Mesenchymal stem cell (in vitro differentiated cells and primary cell): ENCODE results near the gene FMNL3.
"Not testable (repeated sequence)": the region's sequence is repeated elsewhere in the genome, so short reads cannot be mapped to it uniquely, and the experiment has no call there.

Experiments
- DNase-seq: peaks from one replicate; pipeline ENCODE4 v3.0.0-alpha.2; 2013
- H2AFZ ChIP-seq: one replicate; pipeline ENCODE4 v1.6.1; 2013; ENCODE audit warnings: low read depth, mild to moderate bottlenecking, control low read depth, inconsistent platforms, low read length, moderate library complexity
- H2AK5ac ChIP-seq: 2 replicates; pipeline ENCODE4 v1.6.1; 2013; ENCODE audit warnings: low read length, moderate library complexity, mild to moderate bottlenecking, inconsistent platforms; ENCODE audit not compliant: severe bottlenecking
- H2BK120ac ChIP-seq: one replicate; pipeline ENCODE4 v1.6.1; 2013; ENCODE audit warnings: low read depth, mild to moderate bottlenecking, inconsistent platforms, low read length, moderate library complexity
- H2BK12ac ChIP-seq, 2 experiments: one replicate each; pipeline ENCODE4 v1.6.1; 2013; ENCODE audit warnings: inconsistent platforms in 2 of 2, low read length in 2 of 2, mild to moderate bottlenecking in 2 of 2, moderate library complexity in 2 of 2, control low read depth in 1 of 2
- H2BK15ac ChIP-seq: one replicate; pipeline ENCODE4 v1.6.1; 2013; ENCODE audit warnings: mild to moderate bottlenecking, low read depth, inconsistent platforms; ENCODE audit not compliant: poor library complexity, severe bottlenecking
- H2BK5ac ChIP-seq: 2 replicates; pipeline ENCODE4 v1.6.1; 2013; ENCODE audit warnings: low read depth, mild to moderate bottlenecking, low read length, control low read depth, inconsistent platforms; ENCODE audit not compliant: poor library complexity, severe bottlenecking
- H3K14ac ChIP-seq, 2 experiments: one replicate each; pipeline ENCODE4 v1.6.1; 2013; ENCODE audit warnings: inconsistent platforms in 2 of 2, low read length in 2 of 2, control low read depth in 1 of 2, mild to moderate bottlenecking in 1 of 2, moderate library complexity in 1 of 2
- H3K18ac ChIP-seq, 2 experiments: one replicate each; pipeline ENCODE4 v1.6.1; 2013; ENCODE audit warnings: inconsistent platforms in 2 of 2, low read length in 2 of 2, control low read depth in 1 of 2, low read depth in 1 of 2, mild to moderate bottlenecking in 1 of 2
- H3K23ac ChIP-seq, 2 experiments: one replicate each; pipeline ENCODE4 v1.6.1; 2013; ENCODE audit warnings: inconsistent platforms in 2 of 2, low read length in 2 of 2, mild to moderate bottlenecking in 2 of 2, moderate library complexity in 2 of 2, control low read depth in 1 of 2
- H3K27ac ChIP-seq: 2 replicates; pipeline ENCODE4 v1.5.1; 2013; ENCODE audit warnings: mild to moderate bottlenecking, moderate library complexity, low read length, control low read depth, inconsistent platforms; ENCODE audit not compliant: poor library complexity, severe bottlenecking
- H3K27me3 ChIP-seq, 2 experiments: 2 replicates each; pipeline versions ENCODE4 v1.6.1 to v1.7.0; 2013; ENCODE audit warnings: low read length in 2 of 2, mild to moderate bottlenecking in 2 of 2, moderate library complexity in 2 of 2, control low read depth in 1 of 2, inconsistent platforms in 1 of 2; ENCODE audit not compliant: control insufficient read depth in 1 of 2, insufficient read depth in 1 of 2
- H3K36me3 ChIP-seq, 2 experiments: 2 replicates each; pipeline versions ENCODE4 v1.6.1 to v1.7.0; 2013; ENCODE audit warnings: low read length in 2 of 2, control low read depth in 1 of 2, inconsistent platforms in 1 of 2, low read depth in 1 of 2, mild to moderate bottlenecking in 1 of 2; ENCODE audit not compliant: insufficient read depth in 2 of 2, control insufficient read depth in 1 of 2
- H3K4ac ChIP-seq, 2 experiments: one replicate each; pipeline ENCODE4 v1.6.1; 2013; ENCODE audit warnings: inconsistent platforms in 2 of 2, low read length in 2 of 2, mild to moderate bottlenecking in 2 of 2, moderate library complexity in 2 of 2, control low read depth in 1 of 2, low read depth in 1 of 2
- H3K4me1 ChIP-seq: 2 replicates; pipeline ENCODE4 v1.6.1; 2013; ENCODE audit warnings: low read depth, low read length, control low read depth; ENCODE audit not compliant: control insufficient read depth, insufficient read depth
- H3K4me2 ChIP-seq: 2 replicates; pipeline ENCODE4 v1.6.1; 2013; ENCODE audit warnings: low read length, mild to moderate bottlenecking, inconsistent platforms; ENCODE audit not compliant: poor library complexity, severe bottlenecking
- H3K4me3 ChIP-seq, 2 experiments: 2 replicates each; pipeline versions ENCODE4 v1.5.1 to v1.7.0; 2013; ENCODE audit warnings: low read length in 2 of 2, mild to moderate bottlenecking in 2 of 2, control low read depth in 1 of 2, low read depth in 1 of 2; ENCODE audit not compliant: insufficient read depth in 1 of 2
- H3K79me1 ChIP-seq: replicated peaks from 2 replicates; pipeline ENCODE4 v1.6.1; 2013; ENCODE audit warnings: mild to moderate bottlenecking, control low read depth, low read length, inconsistent platforms; ENCODE audit not compliant: poor library complexity, severe bottlenecking
- H3K9ac ChIP-seq: 2 replicates; pipeline ENCODE4 v1.7.0; 2013; ENCODE audit warnings: mild to moderate bottlenecking, low read length, moderate library complexity
- H3K9me3 ChIP-seq: 2 replicates; pipeline ENCODE4 v1.7.0; 2013; ENCODE audit warnings: mild to moderate bottlenecking, low read length; ENCODE audit not compliant: control insufficient read depth
- H4K8ac ChIP-seq: one replicate; pipeline ENCODE4 v1.6.1; 2013; ENCODE audit warnings: inconsistent platforms, mild to moderate bottlenecking, low read length, moderate library complexity
- H4K91ac ChIP-seq: one replicate; pipeline ENCODE4 v1.6.1; 2013; ENCODE audit warnings: mild to moderate bottlenecking, low read length, inconsistent platforms
- WGBS: methylation state at CpG from one replicate; pipeline ENCODE4 v1.1.7; 2013; ENCODE audit warnings: mixed read lengths; 5-methylcytosine and 5-hydroxymethylcytosine counted together

The FMNL3 gene

DNA sequence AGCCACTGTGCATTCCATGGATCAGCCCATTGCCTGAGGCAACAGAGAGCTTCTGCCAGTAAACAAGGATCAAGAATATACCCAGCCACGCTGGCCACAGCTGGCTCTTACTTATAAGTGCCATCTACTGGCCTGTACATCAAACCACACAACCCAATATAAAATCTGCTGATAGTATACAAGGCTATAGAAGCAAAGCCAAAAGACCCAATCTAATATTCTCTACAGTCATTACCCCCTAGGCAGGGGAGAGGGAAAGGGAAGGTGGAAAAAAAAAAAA lies 97.4 kb downstream of the FMNL3 start:
- Histone ChIP-seq H3K27me3 (no peaks in the 10 kb centered on the region), H2BK120ac (no peak overlapping the region), H3K9me3 (no peaks in the 10 kb centered on the region), H2BK15ac (no peak overlapping the region), H3K4me2 (no peak overlapping the region), H2BK12ac (no peak overlapping the region), H4K8ac (no peak overlapping the region), H3K18ac (no peak overlapping the region), H3K4me1 (no peaks in the 10 kb centered on the region), H3K23ac (no peak overlapping the region), H2BK5ac (no peak overlapping the region), H3K79me1 (no peaks in the 10 kb centered on the region), H3K27ac (no peak overlapping the region), H3K36me3 (no peaks in the 10 kb centered on the region), H2AFZ (no peak overlapping the region), H3K14ac (no peak overlapping the region), H3K4me3 (no peak overlapping the region), H3K4ac (no peak overlapping the region), H2AK5ac (no peak overlapping the region), H3K9ac (no peak overlapping the region), H4K91ac (no peak overlapping the region)
- peak; percentile 42 for DNase-seq
- WGBS: 50% methylated on average over 1 of the region's 1 CpG

DNA sequence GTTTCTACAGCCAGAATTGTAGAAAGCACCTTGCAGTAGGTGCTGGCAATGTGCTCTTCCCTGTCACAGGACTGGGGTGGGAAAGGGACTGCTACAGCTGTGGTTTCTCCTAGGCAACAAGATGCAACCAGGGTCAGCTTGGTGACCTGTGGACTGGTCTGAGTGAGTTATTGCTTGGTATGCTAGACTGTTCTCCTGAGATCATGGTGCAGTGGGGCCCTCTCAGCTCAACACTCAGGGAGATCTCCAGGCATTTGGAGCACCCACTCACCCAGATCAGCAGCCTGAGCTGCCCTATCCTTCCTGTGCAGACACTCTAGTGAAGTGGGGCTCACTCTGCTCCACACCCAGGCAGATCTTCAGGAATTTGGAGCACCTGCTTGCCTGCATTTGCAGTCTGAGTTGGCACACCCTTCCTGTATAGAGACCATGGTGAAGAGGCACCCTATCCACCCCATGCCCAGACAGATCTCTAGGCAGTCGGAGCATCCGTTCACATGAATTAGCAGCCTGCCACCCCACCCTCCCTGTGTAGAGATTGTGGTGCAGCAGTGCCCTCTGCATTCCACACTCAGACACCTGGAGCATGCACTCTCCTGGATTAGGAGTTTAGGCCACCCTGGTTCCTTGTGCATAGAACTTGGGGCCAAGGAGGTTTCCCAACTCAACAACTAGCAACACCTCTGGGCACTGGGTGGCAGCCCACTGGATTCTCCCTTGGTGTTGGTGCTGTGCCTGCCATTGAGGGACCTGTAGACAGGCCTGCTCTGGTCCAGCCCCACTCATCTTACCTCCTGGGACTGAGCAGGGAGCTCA lies 97.9 kb downstream of the FMNL3 start:
- no peak overlapping the region for H3K23ac ChIP-seq
- no peaks in the 10 kb centered on the region for H3K36me3 ChIP-seq
- H2AK5ac ChIP-seq: no peak overlapping the region
- H3K4me1 ChIP-seq: no peaks in the 10 kb centered on the region
- H3K27ac ChIP-seq: no peak overlapping the region
- no peaks in the 10 kb centered on the region for H3K9me3 ChIP-seq
- DNase-seq: peak; percentile 15
- no peak overlapping the region for H3K4me2 ChIP-seq
- whole genome bisulfite sequencing: 98% methylated on average over 2 of the region's 2 CpGs
- H3K27me3 ChIP-seq: no peaks in the 10 kb centered on the region
- no peak overlapping the region for H3K9ac ChIP-seq
- H4K91ac ChIP-seq: no peak overlapping the region
- H2BK5ac ChIP-seq: no peak overlapping the region
- no peaks in the 10 kb centered on the region for H3K79me1 ChIP-seq
- no peak overlapping the region for H3K4me3 ChIP-seq
- H3K18ac ChIP-seq: no peak overlapping the region
- peak overlapping the region in 1 of 2 experiments; percentile 21 for H3K14ac ChIP-seq
- H2BK120ac ChIP-seq: no peak overlapping the region
- H4K8ac ChIP-seq: no peak overlapping the region
- no peak overlapping the region for H2BK15ac ChIP-seq
- no peak overlapping the region for H2AFZ ChIP-seq
- no peak overlapping the region for H3K4ac ChIP-seq
- H2BK12ac ChIP-seq: no peak overlapping the region

DNA sequence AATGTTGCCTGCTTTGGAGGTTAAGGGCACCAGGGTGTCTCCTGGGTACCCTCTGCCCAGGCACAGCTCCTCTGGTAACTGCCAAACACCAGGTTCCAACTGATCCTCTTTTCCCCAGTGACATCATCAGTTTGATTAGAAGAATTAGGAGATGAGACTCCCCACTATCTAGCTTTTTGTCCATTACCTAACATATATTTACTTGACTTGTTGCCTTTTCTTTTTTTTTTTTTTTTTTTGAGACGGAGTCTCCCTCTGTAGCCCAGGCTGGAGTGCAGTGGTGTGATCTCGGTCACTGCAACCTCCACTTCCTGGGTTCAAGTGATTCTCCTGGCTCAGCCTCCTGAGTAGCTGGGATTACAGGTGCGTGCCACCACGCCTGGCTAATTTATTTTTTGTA lies 101.7 kb downstream of the FMNL3 start, which contains the start of gene FAM186B:
FAM186B (minus strand) TSS at position 101 of the 400 bp plus-strand sequence. CDS start 162 bp downstream, outside the sequence.
- H3K27me3 ChIP-seq, H3K9ac ChIP-seq, H4K91ac ChIP-seq, H2AK5ac ChIP-seq, H3K36me3 ChIP-seq, DNase-seq, H3K27ac ChIP-seq, H3K79me1 ChIP-seq, H2AFZ ChIP-seq, H3K4me1 ChIP-seq, H3K23ac ChIP-seq, H3K18ac ChIP-seq, H3K9me3 ChIP-seq, H3K14ac ChIP-seq, H2BK120ac ChIP-seq, H3K4me2 ChIP-seq, H2BK5ac ChIP-seq, H2BK12ac ChIP-seq, H3K4ac ChIP-seq, H2BK15ac ChIP-seq: not testable (repeated sequence)
- Histone ChIP-seq H4K8ac (peak within 1 kb of the TSS; percentile 23), H3K4me3 (peak within 1 kb of the TSS in 1 of 2 experiments; percentile 32)
- 89% methylated on average over 3 of the region's 4 CpGs for WGBS

DNA sequence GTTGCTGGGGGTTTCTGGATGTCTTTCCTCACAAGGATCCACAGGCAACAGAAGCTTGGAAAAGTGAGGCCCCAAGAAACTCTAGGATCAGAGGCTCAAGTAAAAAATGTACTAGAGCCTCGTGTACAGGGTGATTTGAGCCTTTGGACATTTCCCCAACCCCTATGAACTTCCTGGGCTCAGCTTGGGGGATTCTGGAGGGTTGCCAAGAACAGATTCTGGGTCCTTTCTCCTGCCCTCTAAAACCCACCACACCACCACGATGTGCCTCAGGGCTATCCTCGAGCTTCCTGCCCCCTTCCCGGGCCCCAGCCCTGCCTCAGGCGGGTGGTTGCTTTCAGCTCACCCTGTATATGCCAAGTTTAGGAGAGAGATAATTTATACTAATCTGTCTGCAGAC lies 102.3 kb downstream of the FMNL3 start:
- Histone ChIP-seq H3K4ac (no peak overlapping the region), H2BK12ac (no peak overlapping the region), H4K91ac (no peak overlapping the region), H2BK120ac (no peak overlapping the region), H2BK15ac (no peak overlapping the region), H3K23ac (no peak overlapping the region), H3K27me3 (no peaks in the 10 kb centered on the region), H3K18ac (no peak overlapping the region), H2BK5ac (no peak overlapping the region), H3K4me2 (no peak overlapping the region), H3K36me3 (peaks cover 11% of the 10 kb centered on the region in 2 experiments), H3K4me3 (peak overlapping the region in 1 of 2 experiments; percentile 32), H3K14ac (no peak overlapping the region), H3K9ac (no peak overlapping the region), H3K79me1 (no peaks in the 10 kb centered on the region), H2AK5ac (no peak overlapping the region), H2AFZ (no peak overlapping the region), H4K8ac (no peak overlapping the region), H3K27ac (no peak overlapping the region), H3K9me3 (no peaks in the 10 kb centered on the region), H3K4me1 (no peaks in the 10 kb centered on the region)
- 66% methylated on average over 5 of the region's 5 CpGs for WGBS
- no peak for DNase-seq
